WI38 (cell line): ENCODE results near the gene ZNF423.
"Not testable (repeated sequence)": the region's sequence is repeated elsewhere in the genome, so short reads cannot be mapped to it uniquely, and the experiment has no call there.

Experiments used
- H3K4me3 ChIP-seq: 2 replicates; pipeline ENCODE4 v1.5.1; 2011; ENCODE audit warnings: low read depth, mild to moderate bottlenecking, control low read depth, low read length
- TF ChIP-seq, protein P1 (sequence below): IDR thresholded peaks from 2 replicates; pipeline ENCODE4 v1.5.1; 2012; ENCODE audit warnings: low read depth, mild to moderate bottlenecking, control low read depth, low read length

ZNF423 gene

GRCh38 chr16:49515016-49515565, 340.8 kb downstream of the ZNF423 start:
- no peak overlapping the region for H3K4me3 ChIP-seq
- TF ChIP-seq, protein P1, sequence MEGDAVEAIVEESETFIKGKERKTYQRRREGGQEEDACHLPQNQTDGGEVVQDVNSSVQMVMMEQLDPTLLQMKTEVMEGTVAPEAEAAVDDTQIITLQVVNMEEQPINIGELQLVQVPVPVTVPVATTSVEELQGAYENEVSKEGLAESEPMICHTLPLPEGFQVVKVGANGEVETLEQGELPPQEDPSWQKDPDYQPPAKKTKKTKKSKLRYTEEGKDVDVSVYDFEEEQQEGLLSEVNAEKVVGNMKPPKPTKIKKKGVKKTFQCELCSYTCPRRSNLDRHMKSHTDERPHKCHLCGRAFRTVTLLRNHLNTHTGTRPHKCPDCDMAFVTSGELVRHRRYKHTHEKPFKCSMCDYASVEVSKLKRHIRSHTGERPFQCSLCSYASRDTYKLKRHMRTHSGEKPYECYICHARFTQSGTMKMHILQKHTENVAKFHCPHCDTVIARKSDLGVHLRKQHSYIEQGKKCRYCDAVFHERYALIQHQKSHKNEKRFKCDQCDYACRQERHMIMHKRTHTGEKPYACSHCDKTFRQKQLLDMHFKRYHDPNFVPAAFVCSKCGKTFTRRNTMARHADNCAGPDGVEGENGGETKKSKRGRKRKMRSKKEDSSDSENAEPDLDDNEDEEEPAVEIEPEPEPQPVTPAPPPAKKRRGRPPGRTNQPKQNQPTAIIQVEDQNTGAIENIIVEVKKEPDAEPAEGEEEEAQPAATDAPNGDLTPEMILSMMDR = no peak

GRCh38 chr16:49514073-49514980, 341.6 kb downstream of the ZNF423 start:
- TF ChIP-seq, protein P1 = no peak
- no peak overlapping the region for H3K4me3 ChIP-seq

GRCh38 chr16:49513040-49513439, 342.9 kb downstream of the ZNF423 start:
- no peak overlapping the region for H3K4me3 ChIP-seq
- TF ChIP-seq, protein P1 = no peak

DNA sequence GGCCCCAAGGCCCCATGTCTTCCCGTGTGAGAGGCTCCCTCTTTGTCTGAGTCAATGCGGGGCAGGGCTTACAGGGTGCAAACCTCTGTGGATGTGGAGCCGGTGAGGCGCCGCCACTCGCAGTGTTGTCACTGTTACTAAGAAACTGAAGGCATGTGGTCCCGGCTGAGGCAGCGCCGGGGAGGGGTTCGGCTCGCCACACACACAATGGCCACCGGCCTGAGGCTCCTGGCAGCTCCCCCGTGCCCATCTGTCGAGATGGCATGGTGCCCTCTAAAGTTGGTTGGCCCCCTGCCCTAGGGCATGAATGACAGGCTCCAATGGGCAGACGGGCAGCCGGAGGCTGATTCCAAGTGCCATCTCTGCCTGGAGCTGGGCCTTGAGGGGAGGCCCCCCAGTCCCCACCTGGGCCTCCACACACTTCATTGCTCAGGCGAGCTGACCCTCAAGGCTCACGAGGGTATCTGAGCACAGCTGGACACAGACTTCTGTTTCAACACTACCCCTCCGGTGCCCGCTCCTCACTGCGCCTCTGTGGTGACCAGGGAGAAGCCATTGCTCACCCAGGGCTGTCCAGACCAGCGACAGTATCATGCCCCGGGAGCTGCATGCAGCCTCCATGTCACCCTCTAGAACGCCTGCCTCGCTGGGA, 345.1 kb downstream of the ZNF423 start:
- TF ChIP-seq, protein P1 = no peak
- no peak overlapping the region for H3K4me3 ChIP-seq

GRCh38 chr16:49510141-49510540, 345.8 kb downstream of the ZNF423 start:
- no peak overlapping the region for H3K4me3 ChIP-seq
- TF ChIP-seq, protein P1 = no peak

DNA sequence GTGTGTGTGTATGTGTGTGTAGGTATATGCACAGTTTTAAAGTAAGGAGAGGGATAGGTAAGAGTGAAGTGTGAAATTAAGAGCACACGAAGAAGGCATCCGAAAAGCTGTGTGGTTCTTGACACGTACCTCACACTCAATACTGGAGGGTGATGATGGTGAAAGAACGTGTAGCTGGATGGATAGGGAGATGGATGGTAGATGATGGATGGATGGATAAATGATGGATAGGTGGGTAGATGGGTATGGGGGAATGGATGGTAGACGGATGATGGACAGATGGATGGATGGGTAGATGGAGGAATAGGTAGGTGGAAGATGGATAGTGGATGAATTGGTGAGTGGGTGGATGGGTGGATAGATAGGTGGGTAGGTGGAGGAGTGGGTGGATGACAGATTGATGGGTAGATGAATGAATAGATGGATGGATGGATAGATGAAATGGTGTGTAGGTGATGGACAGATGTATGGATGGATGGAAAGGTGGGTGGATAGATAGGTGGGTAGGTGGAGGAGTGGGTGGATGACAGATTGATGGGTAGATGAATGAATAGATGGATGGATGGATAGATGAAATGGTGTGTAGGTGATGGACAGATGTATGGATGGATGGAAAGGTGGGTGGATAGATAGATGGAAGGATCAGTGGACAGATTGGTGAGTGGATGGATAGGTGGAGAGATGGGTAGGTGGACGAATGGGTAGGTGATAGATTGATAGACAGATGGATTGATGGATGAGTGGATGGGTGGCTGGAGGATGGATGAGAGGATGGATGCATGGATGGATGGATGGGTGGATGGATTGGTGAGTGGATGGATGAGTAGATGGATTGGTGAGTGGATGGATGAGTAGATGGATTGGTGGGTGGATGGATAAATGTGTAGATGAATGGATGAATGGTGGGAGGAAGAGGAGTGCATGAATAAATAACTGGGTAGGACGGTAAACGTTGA, 349.6 kb downstream of the ZNF423 start:
- H3K4me3 ChIP-seq = not testable (repeated sequence)

- H3K4me3 ChIP-seq = no peak overlapping the region
- TF ChIP-seq, protein P1 = no peak
These were observed 350.4 kb downstream of the ZNF423 start for GRCh38 chr16:49505556-49505955.
